GM18907 (cell line): ENCODE measurements around the gene MGRN1.
"Not testable (repeated sequence)": the region's sequence is repeated elsewhere in the genome, so short reads cannot be mapped to it uniquely, and the experiment has no call there.

Source experiments
- ATAC-seq: cut with Tn5 transposase; IDR thresholded peaks from one replicate; pipeline ENCODE4 v1.9.1; 2021; ENCODE audit warnings: mild to moderate bottlenecking, moderate library complexity; ENCODE audit not compliant: unreplicated experiment

The MGRN1 gene

DNA sequence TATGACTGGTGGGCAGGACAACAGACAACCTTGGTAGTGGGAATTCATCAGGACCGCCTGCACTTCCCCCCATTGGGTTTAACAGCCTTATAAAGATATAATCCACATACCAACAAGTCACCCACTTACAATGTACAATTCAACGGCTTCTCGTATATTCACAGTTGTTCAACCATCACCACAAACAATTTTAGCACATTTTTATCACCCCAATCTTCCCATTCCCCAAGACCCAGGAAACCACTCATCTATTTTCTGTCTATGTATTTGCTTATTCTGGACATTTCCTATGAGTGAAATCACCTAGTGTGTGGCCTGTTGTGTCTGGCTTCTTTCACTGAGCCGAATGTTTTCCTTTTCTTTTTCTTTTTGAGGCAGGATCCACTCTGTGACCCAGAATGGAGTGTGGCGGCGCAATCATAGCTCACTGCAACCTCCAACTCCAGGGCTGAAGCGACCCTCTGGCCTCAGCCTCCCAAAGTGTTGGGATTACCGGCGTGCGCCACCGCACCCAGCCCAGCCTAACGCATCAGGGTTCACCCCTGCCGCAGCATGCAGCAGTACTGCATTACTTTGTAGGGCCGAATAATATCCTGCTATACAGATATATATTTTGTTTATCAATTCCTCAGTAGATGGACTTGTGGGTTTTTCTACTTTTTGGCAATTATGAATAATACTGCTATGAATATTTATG lies 98.6 kb downstream of the MGRN1 start:
- no peak for ATAC-seq

GRCh38 chr16:4724661-4725270 lies 100.1 kb downstream of the MGRN1 start:
- no peak for ATAC-seq

DNA sequence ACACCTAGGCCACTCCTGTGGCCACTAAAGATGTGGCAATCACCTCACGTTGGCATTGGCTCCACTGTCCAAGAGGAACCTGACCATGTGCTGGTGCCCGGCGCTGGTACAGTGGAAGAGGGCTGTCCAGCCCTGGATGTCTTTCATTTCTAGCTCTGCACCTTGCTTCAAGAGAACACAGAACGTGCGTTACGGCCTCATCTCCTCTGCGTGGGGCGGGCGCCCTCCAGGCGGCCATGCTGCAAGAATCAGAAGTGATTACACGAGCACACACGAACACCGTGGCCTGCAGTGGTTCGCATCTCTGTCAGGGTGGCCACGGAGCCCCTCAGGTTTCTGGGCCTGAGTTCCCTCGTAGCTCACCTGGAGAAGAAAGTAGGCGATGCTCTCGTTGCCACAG lies 102.0 kb downstream of the MGRN1 start:
- no peak for ATAC-seq

DNA sequence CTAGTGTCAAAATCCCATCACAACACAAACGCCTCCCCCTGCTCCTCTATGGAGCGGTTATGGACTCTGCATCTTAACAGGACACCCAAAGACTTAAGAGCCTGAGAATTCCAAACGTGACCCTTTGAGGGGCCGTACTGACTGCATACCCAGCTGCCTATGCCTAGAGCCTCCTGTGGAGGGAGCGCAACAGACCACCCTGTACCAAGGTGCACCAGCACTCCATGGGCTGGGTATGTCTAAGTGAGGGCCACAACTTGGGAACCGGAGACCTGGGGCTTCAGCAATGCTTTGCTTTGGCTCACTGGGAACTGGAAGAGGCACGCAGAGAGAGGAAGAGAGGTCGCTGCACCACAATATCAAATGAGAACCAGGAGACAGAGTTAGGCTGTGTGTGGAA lies 104.0 kb downstream of the MGRN1 start:
- ATAC-seq: no peak

GRCh38 chr16:4729876-4730275 lies 105.2 kb downstream of the MGRN1 start:
- ATAC-seq: no peak

- ATAC-seq: no peak
Observed at GRCh38 chr16:4733211-4733742, 108.7 kb downstream of the MGRN1 start.

DNA sequence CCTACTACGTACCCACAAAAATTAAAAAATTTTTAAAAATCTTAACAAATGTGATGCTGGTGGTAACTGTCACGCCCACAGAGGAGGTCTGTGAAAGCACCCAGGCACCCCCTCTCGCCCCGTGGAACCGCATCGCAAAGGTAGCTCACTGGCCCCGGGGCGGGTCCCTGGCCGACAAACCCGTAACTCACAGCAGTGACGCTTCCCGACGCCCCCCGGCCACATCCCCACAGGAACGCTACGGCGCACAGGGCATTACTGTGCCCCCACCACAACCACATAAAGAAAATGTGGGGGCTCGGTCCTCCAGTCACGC lies 109.1 kb downstream of the MGRN1 start:
- peak; percentile 24 for ATAC-seq

- ATAC-seq: peak; percentile 76
Observed at GRCh38 chr16:4734063-4734729, 109.6 kb downstream of the MGRN1 start, which contains the start of the genes ANKS3 and DNAAF8. TSS of gene ANKS3 (minus strand) at chr16:4734271. CDS start at chr16:4730149, 4,122 bp downstream. TSS of gene DNAAF8 (plus strand) at chr16:4734537. CDS start at chr16:4736515, 1,978 bp downstream.

GRCh38 chr16:4734730-4735535 lies 110.3 kb downstream of the MGRN1 start:
- ATAC-seq: peak; percentile 68

DNA sequence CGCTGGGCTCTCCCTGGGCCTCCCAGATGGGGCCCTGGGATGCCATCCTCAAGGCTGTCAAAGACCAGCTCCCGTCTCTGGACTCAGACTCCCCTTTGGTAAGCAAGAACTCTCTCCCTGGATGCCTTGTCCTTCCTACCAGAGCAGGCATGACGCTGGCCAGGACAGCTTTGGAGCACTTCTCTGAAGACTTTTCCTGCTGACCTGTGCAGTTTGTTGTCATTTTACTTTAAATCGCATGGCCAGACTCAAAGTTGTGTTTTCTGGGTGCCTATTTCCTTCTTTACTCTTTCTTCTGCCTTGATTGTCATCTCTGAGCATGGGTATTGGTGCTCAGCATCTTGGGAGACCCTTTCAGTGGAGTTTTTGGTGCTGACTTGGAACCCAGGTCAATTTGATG lies 111.9 kb downstream of the MGRN1 start:
- no peak for ATAC-seq

GRCh38 chr16:4737545-4737944 lies 112.9 kb downstream of the MGRN1 start:
- no peak for ATAC-seq

DNA sequence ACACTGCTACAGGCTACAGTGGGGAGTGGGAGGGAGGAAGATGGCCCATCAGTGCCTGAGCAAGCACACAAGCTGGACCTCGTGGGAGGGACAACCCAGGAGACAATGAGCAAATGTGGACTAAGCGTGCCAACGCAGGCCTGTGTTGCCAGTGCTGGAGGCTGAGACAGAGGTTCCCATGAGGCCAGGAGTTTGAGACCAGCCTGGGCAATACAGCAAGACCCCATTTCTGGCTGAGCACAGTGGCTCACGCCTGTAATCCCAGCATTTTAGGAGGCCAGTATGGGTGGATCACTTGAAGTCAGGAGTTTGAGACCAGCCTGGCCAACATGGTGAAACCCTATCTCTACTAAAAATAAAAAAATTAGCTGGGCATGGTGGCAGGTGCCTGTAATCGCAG lies 113.7 kb downstream of the MGRN1 start:
- not testable (repeated sequence) for ATAC-seq
